H1 (cell line): ENCODE data around the gene CEP128. TPM values are rescaled to one million over a fixed set of nuclear protein-coding genes. Genes with fewer than 3 reads are reported as not detected.

Experiments
- CTCF ChIA-PET: fragments of 300-600 bp; sonication (Branson Sonifier 250); formaldehyde crosslinking; loops from one replicate; lab custom pipeline; 2021; ENCODE audit not compliant: partially characterized antibody; lab: Charles Lee
- POLR2A ChIA-PET: fragments of 300-600 bp; sonication (Branson Sonifier 250); formaldehyde crosslinking; loops from one replicate; lab custom pipeline; 2021; ENCODE audit warnings: inconsistent platforms; ENCODE audit not compliant: partially characterized antibody; lab: Charles Lee
- DNase-seq, 2 experiments: peaks; one replicate each; pipeline versions ENCODE4 v3.0.0 to v3.0.0-alpha.2; 2010 to 2022; ENCODE audit warnings: low spot score in 2 of 2, low read depth in 1 of 2, mixed read lengths in 1 of 2
- FAIRE-seq: peaks from 2 replicates; lab custom pipeline; 2011; peaks lifted over from hg19 to GRCh38; lab: Jason Lieb, UNC
- H2AFZ ChIP-seq: 2 replicates; pipeline ENCODE4 v1.8.1; 2012; ENCODE audit warnings: low read length, inconsistent platforms
- H2AK5ac ChIP-seq: 2 replicates; pipeline ENCODE4 v1.6.1; 2013; ENCODE audit warnings: low read depth, low read length
- H2BK120ac ChIP-seq: replicated peaks from 2 replicates; pipeline ENCODE3; 2013; ENCODE audit warnings: low read depth, low read length, inconsistent platforms
- H2BK12ac ChIP-seq: 2 replicates; pipeline ENCODE4 v1.6.1; 2013; ENCODE audit warnings: low read depth, low read length
- H2BK15ac ChIP-seq: 2 replicates; pipeline ENCODE4 v1.6.1; 2013; ENCODE audit warnings: low read length
- H2BK20ac ChIP-seq: 2 replicates; pipeline ENCODE4 v1.6.1; 2013; ENCODE audit warnings: low read length
- H2BK5ac ChIP-seq: 2 replicates; pipeline ENCODE4 v1.6.1; 2013; ENCODE audit warnings: low read depth, low read length
- H3K14ac ChIP-seq: 2 replicates; pipeline ENCODE4 v1.6.1; 2013; ENCODE audit warnings: inconsistent platforms; ENCODE audit not compliant: insufficient read length
- H3K18ac ChIP-seq: 2 replicates; pipeline ENCODE4 v1.6.1; 2013; ENCODE audit warnings: low read length; ENCODE audit errors: extremely low read depth
- H3K23ac ChIP-seq: 2 replicates; pipeline ENCODE4 v1.6.1; 2013; ENCODE audit warnings: inconsistent platforms; ENCODE audit not compliant: insufficient read length
- H3K23me2 ChIP-seq: 2 replicates; pipeline ENCODE4 v1.6.1; 2013; ENCODE audit warnings: low read depth, low read length
- H3K27ac ChIP-seq: 2 replicates; pipeline ENCODE4 v1.6.1; 2011; ENCODE audit warnings: low read depth, low read length, inconsistent platforms
- H3K27me3 ChIP-seq, 4 experiments: replicated peaks in 1 of 4; 1 replicate in 1 of 4; 2 replicates in 3 of 4; pipeline versions ENCODE4 v1.6.1 to v1.8.1; 2011 to 2013; ENCODE audit warnings: low read length in 3 of 4, mild to moderate bottlenecking in 3 of 4, inconsistent platforms in 2 of 4, mixed read lengths in 2 of 4, moderate library complexity in 1 of 4; ENCODE audit not compliant: control insufficient read depth in 3 of 4, insufficient read depth in 3 of 4; ENCODE audit errors: extremely low read depth in 1 of 4
- H3K36me3 ChIP-seq, 4 experiments: 2 replicates each; pipeline versions ENCODE4 v1.6.1 to v1.8.1; 2011 to 2013; ENCODE audit warnings: mild to moderate bottlenecking in 4 of 4, low read length in 3 of 4, moderate library complexity in 2 of 4, control low read depth in 1 of 4, inconsistent platforms in 1 of 4; ENCODE audit not compliant: insufficient read depth in 4 of 4, control insufficient read depth in 2 of 4
- H3K4ac ChIP-seq: replicated peaks from 2 replicates; pipeline ENCODE3; 2013; ENCODE audit warnings: low read length, low read depth, mixed read lengths, inconsistent platforms; ENCODE audit not compliant: insufficient read length
- H3K4me1 ChIP-seq, 4 experiments: replicated peaks in 1 of 4; 1 replicate in 1 of 4; 2 replicates in 3 of 4; pipeline versions ENCODE4 v1.6.1 to v1.8.1; 2011 to 2013; ENCODE audit warnings: low read length in 3 of 4, inconsistent platforms in 2 of 4, mixed read lengths in 1 of 4; ENCODE audit not compliant: insufficient read depth in 4 of 4, control insufficient read depth in 3 of 4
- H3K4me2 ChIP-seq, 2 experiments: 2 replicates each; pipeline versions ENCODE4 v1.6.1 to v1.8.1; 2011 to 2013; ENCODE audit warnings: low read depth in 2 of 2, low read length in 2 of 2, control low read depth in 1 of 2, inconsistent platforms in 1 of 2, mild to moderate bottlenecking in 1 of 2; ENCODE audit not compliant: insufficient read depth in 1 of 2
- H3K4me3 ChIP-seq, 4 experiments: fragments of 200-600, 300-600 bp in 1 of 4; sonication (generic), shearing (Covaris generic), sonication (Bioruptor Twin) in 1 of 4; 2 replicates each; pipeline versions ENCODE4 v1.5.1 to v1.8.1; 2011 to 2016; ENCODE audit warnings: low read length in 4 of 4, low read depth in 3 of 4, control low read depth in 2 of 4, inconsistent platforms in 2 of 4, mild to moderate bottlenecking in 2 of 4, mixed read lengths in 1 of 4, moderate library complexity in 1 of 4; ENCODE audit not compliant: insufficient read depth in 2 of 4; ENCODE audit errors: extremely low read depth in 1 of 4
- H3K56ac ChIP-seq: replicated peaks from 2 replicates; pipeline ENCODE3; 2013; ENCODE audit warnings: low read depth, mild to moderate bottlenecking, mixed read lengths, low read length, inconsistent platforms; ENCODE audit not compliant: insufficient read length
- H3K79me1 ChIP-seq: 2 replicates; pipeline ENCODE4 v1.6.1; 2013; ENCODE audit warnings: low read depth, low read length, control low read depth
- H3K79me2 ChIP-seq, 2 experiments: 2 replicates each; pipeline versions ENCODE4 v1.6.1 to v1.8.1; 2012 to 2013; ENCODE audit warnings: low read length in 2 of 2, mild to moderate bottlenecking in 2 of 2, inconsistent platforms in 1 of 2; ENCODE audit not compliant: insufficient read depth in 2 of 2, control insufficient read depth in 1 of 2
- H3K9ac ChIP-seq, 4 experiments: replicated peaks in 1 of 4; 1 replicate in 1 of 4; 2 replicates in 3 of 4; pipeline versions ENCODE4 v1.6.1 to v1.8.1; 2011 to 2013; ENCODE audit warnings: low read depth in 3 of 4, low read length in 3 of 4, control low read depth in 2 of 4, mild to moderate bottlenecking in 2 of 4, moderate library complexity in 2 of 4, inconsistent platforms in 1 of 4; ENCODE audit errors: extremely low read depth in 1 of 4
- H3K9me3 ChIP-seq, 2 experiments: 2 replicates each; pipeline versions ENCODE4 v1.6.1 to v1.8.1; 2012 to 2013; ENCODE audit warnings: mild to moderate bottlenecking in 2 of 2, moderate library complexity in 2 of 2, control low read depth in 1 of 2, inconsistent platforms in 1 of 2, low read depth in 1 of 2, low read length in 1 of 2, mixed read lengths in 1 of 2; ENCODE audit not compliant: insufficient read depth in 2 of 2
- H4K20me1 ChIP-seq, 2 experiments: replicated peaks in 1 of 2; 2 replicates each; pipeline versions ENCODE3 to v1.8.1; 2011 to 2013; ENCODE audit warnings: inconsistent platforms in 2 of 2, low read length in 2 of 2, mild to moderate bottlenecking in 1 of 2; ENCODE audit not compliant: insufficient read depth in 2 of 2, control insufficient read depth in 1 of 2
- H4K5ac ChIP-seq: 2 replicates; pipeline ENCODE4 v1.6.1; 2013; ENCODE audit warnings: low read length, low read depth, mixed read lengths, inconsistent platforms; ENCODE audit not compliant: insufficient read length
- H4K8ac ChIP-seq: 2 replicates; pipeline ENCODE4 v1.8.0; 2013; ENCODE audit warnings: mild to moderate bottlenecking, moderate library complexity, low read length, inconsistent platforms; ENCODE audit not compliant: insufficient read depth; ENCODE audit errors: extremely low read depth
- H4K91ac ChIP-seq: replicated peaks from 2 replicates; pipeline ENCODE3; 2013; ENCODE audit warnings: low read length, mixed read lengths, inconsistent platforms; ENCODE audit not compliant: insufficient read length
- EP300 ChIP-seq, 2 experiments: IDR thresholded peaks; 1 replicate in 1 of 2; 2 replicates in 1 of 2; pipeline ENCODE4 v1.6.1; 2011 to 2012; ENCODE audit warnings: low read depth in 2 of 2, low read length in 2 of 2, mild to moderate bottlenecking in 2 of 2, borderline replicate concordance in 1 of 2, inconsistent platforms in 1 of 2, moderate library complexity in 1 of 2
- GTF2F1 ChIP-seq: IDR thresholded peaks from 2 replicates; pipeline ENCODE4 v1.6.1; 2012; ENCODE audit warnings: low read depth, low read length, improper control_type of control experiment, borderline replicate concordance
- KDM1A ChIP-seq: fragments of 200-600, 300-600 bp; sonication (generic); IDR thresholded peaks from 2 replicates; pipeline ENCODE4 v1.7.1; 2016; ENCODE audit warnings: mild to moderate bottlenecking, low read length, borderline replicate concordance
- KDM5A ChIP-seq: fragments of 200-600 bp; IDR thresholded peaks from 2 replicates; pipeline ENCODE4 v1.7.1; 2012; ENCODE audit warnings: mild to moderate bottlenecking, low read length, inconsistent platforms, mixed read lengths
- POU5F1 ChIP-seq: IDR thresholded peaks from 2 replicates; pipeline ENCODE4 v1.6.1; 2011; ENCODE audit warnings: low read depth, mild to moderate bottlenecking, low read length, moderate library complexity
- SIN3A ChIP-seq, 2 experiments: IDR thresholded peaks in 1 of 2; conservative IDR thresholded peaks in 1 of 2; 2 replicates each; pipeline ENCODE4 v1.6.1; 2011 to 2012; ENCODE audit warnings: low read length in 2 of 2, improper control_type of control experiment in 1 of 2, low read depth in 1 of 2, mild to moderate bottlenecking in 1 of 2
- SUZ12 ChIP-seq: fragments of 200-600 bp; sonication (generic); IDR thresholded peaks from 2 replicates; pipeline ENCODE4 v1.6.1; 2012; ENCODE audit warnings: mild to moderate bottlenecking, inconsistent platforms, low read length, moderate library complexity, mixed read lengths
- TAF7 ChIP-seq: optimal IDR thresholded peaks from 2 replicates; pipeline ENCODE3; 2011; ENCODE audit warnings: low read depth, mild to moderate bottlenecking, inconsistent platforms, low read length, moderate library complexity, borderline replicate concordance
- TEAD4 ChIP-seq: IDR thresholded peaks from 2 replicates; pipeline ENCODE4 v1.6.1; 2012; ENCODE audit warnings: low read depth, low read length, inconsistent platforms, mixed read lengths
- YY1 ChIP-seq: IDR thresholded peaks from 2 replicates; pipeline ENCODE4 v1.6.1; 2011; ENCODE audit warnings: low read depth, mild to moderate bottlenecking, low read length
- ZNF274 ChIP-seq: IDR thresholded peaks from 2 replicates; pipeline ENCODE4 v1.7.0; 2012; ENCODE audit warnings: low read length, borderline replicate concordance; ENCODE audit errors: extremely low read depth
- WGBS, 2 experiments: shearing (Covaris generic) in 1 of 2; methylation state at CpG; one replicate each; pipeline versions ENCODE4 v1.1.6 to v1.1.7; 2013 to 2015; ENCODE audit warnings: low lambda C conversion rate in 2 of 2, mixed read lengths in 2 of 2, inconsistent platforms in 1 of 2, low coverage in 1 of 2, missing lambda C conversion rate in 1 of 2; ENCODE audit not compliant: insufficient replicate concordance in 2 of 2, insufficient coverage in 1 of 2, insufficient read length in 1 of 2; ENCODE audit errors: extremely low coverage in 1 of 2, missing lambda C conversion rate in 1 of 2; 5-methylcytosine and 5-hydroxymethylcytosine counted together
- polyA plus RNA-seq, 7 experiments: library from polyadenylated mRNA; depleted of rRNA in 3 of 7; stranded (reverse) in 5 of 7; unstranded in 2 of 7; fragments of >200 nt in 5 of 7; fragments of 200-250 nt in 2 of 7; gene quantifications; 1 replicate in 5 of 7; 2 replicates in 1 of 7; 4 replicates in 1 of 7; pipeline versions ENCODE4 v1.2.1 to v1.2.3, GENCODE V29; 2011 to 2013; ENCODE audit warnings: missing spikeins in 2 of 7, mixed read lengths in 2 of 7
- total RNA-seq: library from RNA; stranded (reverse); fragmentation: NEBNext Ultra II Directional; extraction: Animal tissue kit (Norgen Biotek cat#: 25700); gene quantifications from 2 replicates; pipeline ENCODE4 v1.2.1, GENCODE V29; 2021

The CEP128 gene
- total and polyA plus RNA-seq, 2 of the 8 experiments (the other 6 are each of a cell fraction or from before 2014, with no cell fraction given) = 1.9 to 17.0 TPM

DNA sequence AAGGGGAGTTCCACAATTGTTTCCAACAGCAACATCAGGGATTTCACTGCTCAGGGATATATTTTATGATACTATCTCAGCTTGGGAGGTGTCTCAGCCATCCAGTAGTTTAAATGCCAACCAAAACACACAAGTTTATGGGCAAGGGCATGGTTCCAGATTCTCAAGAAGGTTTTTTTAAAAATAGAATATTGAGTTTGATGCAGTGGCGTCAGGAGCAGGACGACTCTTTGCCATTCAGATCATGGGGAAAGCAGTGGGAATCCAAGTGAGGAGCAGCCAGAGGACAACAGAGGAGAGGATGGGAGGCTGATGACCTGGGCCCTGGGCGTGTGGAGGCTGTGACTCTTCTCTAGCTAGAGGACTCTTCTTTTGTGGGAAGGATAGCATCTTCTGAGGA is 39.6 kb upstream of the CEP128 start:
- no peak overlapping the region for H2AK5ac ChIP-seq
- TF ChIP-seq TEAD4 (no peak), POU5F1 (no peak), ZNF274 (no peak), TAF7 (no peak), SIN3A (conservative IDR thresholded peaks at IDR 0.05 in 1 of 2, IDR thresholded peaks at IDR 0.05 in 1 of 2; ENCODE audit: low read depth in 1 of 2, low read length in 2 of 2) (no peak), YY1 (no peak), SUZ12 (no peak), KDM1A (no peak), EP300 (IDR thresholded peaks at IDR 0.05; ENCODE audit: borderline replicate concordance in 1 of 2, low read depth in 2 of 2, low read length in 2 of 2) (no peak), KDM5A (no peak), GTF2F1 (no peak)

More for the DNA sequence above, 39.6 kb upstream of the CEP128 start:
- no peak overlapping the region for H2BK5ac ChIP-seq
- H2AFZ ChIP-seq = no peak overlapping the region
- H4K91ac ChIP-seq = no peak overlapping the region
- no peak overlapping the region for H3K18ac ChIP-seq
- no peaks in the 10 kb centered on the region; the same call in 1 of the 2 replicates for H3K23me2 ChIP-seq
- FAIRE-seq (no peak), DNase-seq (no peak)
- no peak overlapping the region for H2BK12ac ChIP-seq
- H3K79me2 ChIP-seq = no peaks in the 10 kb centered on the region
- CTCF ChIA-PET = interaction anchor here (1.1 to 12.0 kb wide), 4 partner anchors 7 to 51 kb away, joined by 3 to 104 read pairs (median 5); partner anchors contain the start of gene TSHR
- no peak overlapping the region for H2BK120ac ChIP-seq
- H3K4ac ChIP-seq = no peak overlapping the region
- H3K27me3 ChIP-seq = no peaks in the 10 kb centered on the region
- no peak overlapping the region for H3K4me3 ChIP-seq
- 83% methylated on average over 3 of the region's 3 CpGs; no CpG with 5 or more reads in 1 of the 2 experiments for WGBS, 2 experiments
- no peak overlapping the region for H3K23ac ChIP-seq
- H2BK15ac ChIP-seq = no peak overlapping the region
- H3K14ac ChIP-seq = no peak overlapping the region
- H3K4me1 ChIP-seq = no peaks in the 10 kb centered on the region
- H3K56ac ChIP-seq = no peak overlapping the region
- no peak overlapping the region for H4K8ac ChIP-seq
- no peak overlapping the region for H2BK20ac ChIP-seq
- H3K9ac ChIP-seq = no peak overlapping the region
- H4K5ac ChIP-seq = no peak overlapping the region
- no peaks in the 10 kb centered on the region for H3K9me3 ChIP-seq
- H4K20me1 ChIP-seq = no peaks in the 10 kb centered on the region
- H3K4me2 ChIP-seq = no peak overlapping the region
- no peak overlapping the region for H3K27ac ChIP-seq
- POLR2A ChIA-PET = no interaction called here
- H3K79me1 ChIP-seq = no peaks in the 10 kb centered on the region
- H3K36me3 ChIP-seq = no peaks in the 10 kb centered on the region
